ENCODE measurements around the gene DNAJC3.

DNAJC3 gene

GRCh38 chr13:95647321-95647720, 29.6 kb upstream of the DNAJC3 start:
- TF ChIP-seq FOXP2 (optimal IDR thresholded peaks at IDR 0.05; ENCODE audit: borderline replicate concordance, extremely low read depth, extremely low read length, insufficient read depth), result no peak
- no peak for TF ChIP-seq TAF1 (IDR thresholded peaks at IDR 0.05; ENCODE audit: borderline replicate concordance, insufficient read depth, low read length)
- TF ChIP-seq REST (IDR thresholded peaks at IDR 0.05; ENCODE audit: insufficient read depth in 1 of 2, low read depth in 2 of 2, low read length in 2 of 2), result no peak
- no peak for TF ChIP-seq SIN3A (IDR thresholded peaks at IDR 0.05; ENCODE audit: borderline replicate concordance, insufficient read depth, low read length)

GRCh38 chr13:95650696-95651095, 26.2 kb upstream of the DNAJC3 start:
- TF ChIP-seq REST (IDR thresholded peaks at IDR 0.05; ENCODE audit: insufficient read depth in 1 of 2, low read depth in 2 of 2, low read length in 2 of 2), result no peak
- TF ChIP-seq TAF1 (IDR thresholded peaks at IDR 0.05; ENCODE audit: borderline replicate concordance, insufficient read depth, low read length), result no peak
- TF ChIP-seq FOXP2 (optimal IDR thresholded peaks at IDR 0.05; ENCODE audit: borderline replicate concordance, extremely low read depth, extremely low read length, insufficient read depth), result no peak
- no peak for TF ChIP-seq POLR2AphosphoS5 (IDR thresholded peaks at IDR 0.05; ENCODE audit: low read depth, low read length)
- TF ChIP-seq SIN3A (IDR thresholded peaks at IDR 0.05; ENCODE audit: borderline replicate concordance, insufficient read depth, low read length), result no peak

GRCh38 chr13:95652244-95652764, 24.6 kb upstream of the DNAJC3 start:
- TF ChIP-seq SIN3A (IDR thresholded peaks at IDR 0.05; ENCODE audit: borderline replicate concordance, insufficient read depth, low read length), result no peak
- no peak for TF ChIP-seq TAF1 (IDR thresholded peaks at IDR 0.05; ENCODE audit: borderline replicate concordance, insufficient read depth, low read length)
- no peak for TF ChIP-seq FOXP2 (optimal IDR thresholded peaks at IDR 0.05; ENCODE audit: borderline replicate concordance, extremely low read depth, extremely low read length, insufficient read depth)
- no peak for TF ChIP-seq POLR2AphosphoS5 (IDR thresholded peaks at IDR 0.05; ENCODE audit: low read depth, low read length)
- no peak for TF ChIP-seq REST (IDR thresholded peaks at IDR 0.05; ENCODE audit: insufficient read depth in 1 of 2, low read depth in 2 of 2, low read length in 2 of 2)

GRCh38 chr13:95652821-95653220, 24.1 kb upstream of the DNAJC3 start:
- TF ChIP-seq REST (IDR thresholded peaks at IDR 0.05; ENCODE audit: insufficient read depth in 1 of 2, low read depth in 2 of 2, low read length in 2 of 2), result no peak

- TF ChIP-seq SIN3A (IDR thresholded peaks at IDR 0.05; ENCODE audit: borderline replicate concordance, insufficient read depth, low read length) (no peak), POLR2AphosphoS5 (IDR thresholded peaks at IDR 0.05; ENCODE audit: low read depth, low read length) (no peak), TAF1 (IDR thresholded peaks at IDR 0.05; ENCODE audit: borderline replicate concordance, insufficient read depth, low read length) (no peak), REST (IDR thresholded peaks at IDR 0.05; ENCODE audit: insufficient read depth in 1 of 2, low read depth in 2 of 2, low read length in 2 of 2) (no peak)
Measured at GRCh38 chr13:95656386-95657015, 20.4 kb upstream of the DNAJC3 start.
